ENCODE data around the gene RAP1GAP.

The RAP1GAP gene

DNA sequence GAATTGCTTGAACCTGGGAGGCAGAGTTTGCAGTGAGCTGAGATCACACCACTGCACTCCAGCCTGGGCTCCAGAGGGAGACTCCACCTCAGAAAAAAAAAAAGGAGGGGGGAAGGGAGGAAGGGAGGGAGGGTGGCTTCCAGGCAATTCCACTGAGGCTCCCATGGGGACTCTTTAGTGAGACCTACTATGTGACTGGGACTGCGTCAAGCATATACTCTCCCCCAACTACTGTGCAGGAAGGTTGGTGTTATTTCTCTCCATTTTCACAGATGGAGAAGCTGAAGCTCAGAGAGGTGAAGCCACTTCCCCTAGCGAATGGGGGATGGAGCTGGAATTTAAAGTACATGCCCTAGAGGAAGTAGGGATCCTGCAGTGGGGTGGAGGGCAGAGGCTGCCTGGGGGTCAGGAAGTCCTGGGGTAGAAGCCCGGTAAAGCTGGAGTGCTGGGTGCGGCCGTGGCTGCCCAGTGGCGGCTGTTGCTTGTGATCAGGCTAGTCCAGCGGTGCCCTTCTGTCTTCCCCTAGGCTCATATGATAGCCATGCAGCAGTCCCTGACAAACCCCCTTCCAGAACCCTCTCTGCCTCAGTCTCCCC lies 40.3 kb downstream of the RAP1GAP start:
- DNase-seq (ENCODE audit: low spot score) (no peak), FAIRE-seq (no peak)

DNA sequence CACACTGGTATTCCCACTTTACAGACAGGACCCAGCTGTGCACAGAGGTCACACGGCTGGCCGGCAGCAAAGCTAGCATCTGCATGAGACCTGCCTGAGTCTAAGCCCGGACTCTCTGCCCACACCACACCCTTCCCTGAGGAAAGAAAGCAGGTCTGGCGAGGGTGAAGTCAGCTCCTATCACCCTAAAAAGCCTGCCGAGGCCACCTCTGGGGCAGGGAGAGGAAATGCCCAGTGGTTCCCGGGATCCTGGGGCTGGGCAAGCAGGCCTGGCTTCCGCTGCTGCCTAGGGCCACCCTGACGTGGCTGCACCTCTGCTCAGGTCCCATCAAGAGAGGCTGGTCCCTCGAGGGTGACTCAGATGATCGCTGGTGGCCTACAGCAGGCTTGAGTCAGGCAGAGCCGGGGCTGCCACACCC lies 42.2 kb downstream of the RAP1GAP start:
- no peak for FAIRE-seq
- DNase-seq (ENCODE audit: low spot score) = no peak

- DNase-seq (ENCODE audit: low spot score) (no peak), FAIRE-seq (no peak)
Measured at GRCh38 chr1:21625390-21626190, 43.6 kb downstream of the RAP1GAP start.

DNA sequence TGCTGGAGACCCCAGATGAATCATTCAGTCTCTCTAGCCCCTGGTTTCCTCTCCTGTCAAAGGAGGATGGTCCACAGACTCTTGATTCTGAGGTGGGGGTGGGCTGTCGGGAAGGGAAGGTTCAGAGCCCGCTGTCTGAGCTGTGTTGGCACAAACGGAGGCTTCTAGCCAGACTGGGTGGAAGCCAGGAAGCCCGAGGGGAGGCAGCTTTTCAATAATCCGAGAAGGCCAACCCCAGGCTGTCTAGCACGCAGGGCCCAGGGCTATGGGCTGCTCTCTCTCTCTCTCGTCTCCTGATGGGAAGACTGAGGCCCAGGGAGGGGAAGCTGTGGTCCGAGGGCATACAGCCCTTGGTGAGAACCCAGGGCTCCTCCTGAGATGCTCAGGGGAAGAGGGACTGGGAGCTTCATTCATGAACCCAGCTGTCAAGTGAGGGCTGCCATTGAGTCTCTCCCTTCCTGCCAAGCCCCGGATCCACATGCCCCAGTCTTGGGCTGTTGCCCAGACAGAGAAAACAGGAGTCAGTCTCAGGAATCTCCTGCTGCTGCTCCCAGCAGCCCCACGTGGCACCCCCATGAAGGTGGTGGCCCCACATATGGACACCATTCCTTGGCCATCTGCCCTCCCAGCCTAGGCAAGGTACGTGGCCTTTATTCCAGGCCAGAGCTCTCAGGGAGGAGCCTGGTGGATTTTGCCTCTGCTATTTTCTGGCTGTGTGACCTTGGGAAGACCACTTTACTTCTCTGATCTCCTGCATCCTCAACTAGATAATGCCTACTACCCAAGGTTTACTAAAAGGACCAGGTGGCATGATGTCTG lies 44.4 kb downstream of the RAP1GAP start:
- no peak for DNase-seq (ENCODE audit: low spot score)
- no peak for FAIRE-seq

DNA sequence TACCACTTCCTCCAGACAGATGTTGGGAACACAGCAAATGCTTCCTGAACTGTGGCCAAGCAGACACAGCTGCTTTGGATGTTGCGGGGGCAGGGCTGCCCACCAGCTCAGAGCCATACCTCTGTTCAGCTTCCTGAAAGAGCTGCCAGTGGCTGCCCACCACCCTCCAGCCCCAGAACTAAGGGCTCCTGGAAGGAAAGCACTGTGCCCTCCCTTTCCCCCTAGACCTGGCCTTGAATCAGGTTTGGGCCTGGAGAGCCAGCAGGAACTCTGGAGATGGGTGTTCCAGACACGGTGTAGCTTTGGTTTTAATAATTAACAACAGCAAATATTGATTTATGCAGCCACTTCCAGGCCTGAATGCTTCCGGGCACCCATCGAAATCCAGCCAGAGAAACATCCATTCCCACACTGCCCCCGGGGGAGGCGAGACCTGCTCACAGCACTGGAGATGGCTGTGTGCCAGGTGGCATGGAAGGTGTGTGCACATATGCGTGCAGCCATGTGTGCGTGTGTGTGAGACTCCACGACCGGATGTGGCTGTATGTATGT lies 45.7 kb downstream of the RAP1GAP start:
- peak; percentile 21 for DNase-seq (ENCODE audit: low spot score)
- no peak for FAIRE-seq

GRCh38 chr1:21622466-21623315 lies 46.5 kb downstream of the RAP1GAP start:
- DNase-seq (ENCODE audit: low spot score) = no peak
- FAIRE-seq = no peak

GRCh38 chr1:21621761-21622436 lies 47.3 kb downstream of the RAP1GAP start:
- DNase-seq (ENCODE audit: low spot score) (no peak), FAIRE-seq (no peak)

DNA sequence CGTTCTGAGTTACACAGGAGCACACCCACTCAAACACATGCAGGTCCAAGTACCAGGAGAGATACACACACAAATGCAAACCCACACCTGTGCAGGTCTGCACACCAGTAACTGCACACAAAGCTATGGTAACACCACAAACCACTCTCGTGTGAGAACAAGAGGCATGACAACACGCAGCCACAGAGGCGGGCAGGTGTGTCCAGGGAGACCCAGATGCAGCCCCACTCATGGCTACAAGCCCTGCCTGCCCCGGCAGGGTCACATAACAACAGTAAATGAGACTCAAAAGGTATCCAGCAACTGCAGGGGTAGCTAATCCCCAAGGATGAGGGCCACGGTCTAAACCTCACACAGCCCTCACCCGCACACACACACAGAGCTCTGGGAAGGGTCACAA lies 48.1 kb downstream of the RAP1GAP start:
- FAIRE-seq (no peak), DNase-seq (ENCODE audit: low spot score) (no peak)

GRCh38 chr1:21620496-21620895 lies 48.7 kb downstream of the RAP1GAP start:
- FAIRE-seq (no peak), DNase-seq (ENCODE audit: low spot score) (no peak)

- DNase-seq (ENCODE audit: low spot score) (no peak), FAIRE-seq (no peak)
Measured at GRCh38 chr1:21620011-21620410, 49.1 kb downstream of the RAP1GAP start.

DNA sequence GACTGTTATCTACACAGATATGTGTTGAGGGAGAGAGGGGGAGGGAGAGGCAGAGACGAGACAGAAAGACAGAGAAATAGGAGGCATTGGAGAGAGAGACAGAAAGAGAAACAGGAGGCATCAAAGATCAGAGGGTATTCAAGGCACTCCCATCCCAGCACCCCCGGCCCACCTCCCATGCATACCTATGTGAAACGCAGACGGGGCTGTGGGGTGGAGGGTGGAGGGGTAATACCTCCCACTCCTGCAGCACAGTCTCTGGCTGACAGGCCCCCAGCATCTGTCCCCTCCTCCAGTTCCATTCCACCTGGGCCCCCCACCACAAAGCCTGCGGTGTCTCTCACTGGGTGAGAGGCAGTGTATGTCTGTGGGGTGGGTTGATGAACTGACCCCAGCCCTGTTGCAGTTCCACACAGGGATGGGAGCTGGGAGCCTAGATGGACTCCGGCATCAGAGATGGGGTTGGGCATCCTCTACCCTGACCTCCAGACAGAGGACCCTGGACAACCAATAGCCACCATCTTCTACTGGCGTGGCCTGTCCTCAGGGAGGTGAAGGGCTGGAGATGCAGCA lies 49.7 kb downstream of the RAP1GAP start:
- no peak for FAIRE-seq
- no peak for DNase-seq (ENCODE audit: low spot score)

DNA sequence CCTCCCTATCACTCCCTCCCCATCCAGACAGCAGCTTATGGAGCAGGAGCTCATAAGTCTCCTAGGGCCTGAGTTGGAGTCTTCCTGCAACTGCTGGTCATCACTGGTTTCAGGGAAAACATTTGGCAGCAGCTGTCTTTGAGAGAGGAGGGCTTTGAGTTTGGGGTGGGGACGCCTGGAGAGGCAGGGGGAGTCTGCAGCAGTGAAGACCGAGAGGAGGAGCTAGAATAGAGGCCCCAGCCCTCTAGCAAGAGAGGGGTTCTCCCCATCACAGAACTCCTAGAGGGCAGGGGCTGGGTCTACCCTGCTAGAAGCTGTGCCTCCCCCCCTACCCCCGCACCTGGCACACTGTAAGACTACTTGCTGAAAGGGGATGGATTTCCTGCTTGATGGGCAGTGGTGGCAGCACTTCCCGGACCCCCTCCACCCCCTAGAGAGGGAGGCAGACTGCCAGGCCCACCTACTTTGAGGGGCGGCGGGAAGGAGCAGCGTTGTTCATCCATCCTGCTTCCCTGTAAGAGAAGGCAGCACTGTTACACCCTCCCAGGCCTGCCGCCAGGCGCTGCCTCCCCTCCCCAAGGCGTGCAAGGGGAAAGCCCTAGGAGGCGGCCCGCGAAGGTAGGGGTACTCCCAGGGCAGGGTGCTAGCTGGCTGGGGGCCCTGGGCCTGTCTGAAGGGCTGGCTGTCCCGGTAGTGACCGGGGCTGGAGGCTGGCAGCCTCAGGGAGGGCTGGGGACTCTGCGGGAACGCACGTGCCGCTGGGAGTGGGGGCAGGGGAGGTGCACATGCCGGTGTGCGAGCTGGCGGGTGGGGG lies 50.4 kb downstream of the RAP1GAP start:
- DNase-seq (ENCODE audit: low spot score) (no peak), FAIRE-seq (no peak)

GRCh38 chr1:21618059-21618458 lies 51.1 kb downstream of the RAP1GAP start:
- DNase-seq (ENCODE audit: low spot score) (no peak), FAIRE-seq (no peak)

GRCh38 chr1:21617126-21617738 lies 51.9 kb downstream of the RAP1GAP start:
- FAIRE-seq = no peak
- DNase-seq (ENCODE audit: low spot score) = no peak

GRCh38 chr1:21616372-21616771 lies 52.8 kb downstream of the RAP1GAP start:
- no peak for FAIRE-seq

GRCh38 chr1:21614419-21615115 lies 54.6 kb downstream of the RAP1GAP start:
- DNase-seq (ENCODE audit: low spot score) (no peak), FAIRE-seq (no peak)

More at GRCh38 chr1:21616372-21616771, 52.8 kb downstream of the RAP1GAP start:
- DNase-seq (ENCODE audit: low spot score) = no peak

DNA sequence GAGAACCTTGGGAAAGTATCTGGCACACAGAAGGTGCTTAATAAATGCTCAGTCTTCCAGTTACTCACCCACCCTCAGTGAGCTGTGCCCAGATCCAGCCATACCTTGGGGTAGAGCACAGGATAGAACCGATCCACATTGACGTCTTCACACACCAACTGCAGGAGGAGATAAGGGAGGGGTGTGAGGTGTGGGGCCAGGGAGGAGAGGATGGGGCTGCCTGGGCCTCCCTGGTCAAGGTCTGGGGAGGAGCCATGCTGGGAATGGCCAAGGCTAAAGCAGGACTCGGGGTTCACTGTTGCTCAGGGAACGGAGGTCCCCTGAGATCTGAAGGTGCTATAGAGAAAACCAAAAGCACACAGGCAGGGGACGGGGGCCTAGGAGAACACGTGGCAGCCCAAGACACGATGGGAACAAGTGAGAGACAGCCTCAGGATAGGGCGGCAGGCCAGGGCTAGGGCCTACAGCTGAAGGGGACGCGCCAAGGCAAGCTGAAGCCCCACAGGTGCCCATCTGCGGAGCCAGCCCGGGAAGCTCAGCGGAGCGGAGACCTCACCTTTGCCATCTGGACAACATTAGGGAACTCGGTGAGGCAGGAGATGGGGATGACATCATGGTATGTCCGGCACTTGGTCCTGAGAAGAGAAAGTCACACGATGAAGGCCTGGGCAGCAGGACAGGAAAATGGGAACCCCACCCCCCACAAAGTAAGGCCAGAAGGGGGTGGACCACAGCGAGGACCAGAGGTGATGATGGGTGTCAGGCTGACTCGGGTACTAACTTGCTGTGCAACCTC lies 55.9 kb downstream of the RAP1GAP start:
- DNase-seq (ENCODE audit: low spot score) = no peak
- no peak for FAIRE-seq

Measured in RCC 7860 (cell line).